PC-3 (cell line): ENCODE results near the gene SCAANT1.

ENCODE experiments used
- EZH2phosphoT487 ChIP-seq: fragments of 300-600 bp; sonication (generic); IDR thresholded peaks from 2 replicates; pipeline ENCODE4 v1.6.1; 2018; ENCODE audit warnings: mild to moderate bottlenecking, antibody characterized with exemption, low read length, borderline replicate concordance
- TF ChIP-seq, protein P1 (sequence below): fragments of 300-600 bp; sonication (generic); conservative IDR thresholded peaks from 2 replicates; pipeline ENCODE4 v1.5.1; 2017; ENCODE audit warnings: antibody characterized with exemption, low read depth, mild to moderate bottlenecking, low read length

DNA sequence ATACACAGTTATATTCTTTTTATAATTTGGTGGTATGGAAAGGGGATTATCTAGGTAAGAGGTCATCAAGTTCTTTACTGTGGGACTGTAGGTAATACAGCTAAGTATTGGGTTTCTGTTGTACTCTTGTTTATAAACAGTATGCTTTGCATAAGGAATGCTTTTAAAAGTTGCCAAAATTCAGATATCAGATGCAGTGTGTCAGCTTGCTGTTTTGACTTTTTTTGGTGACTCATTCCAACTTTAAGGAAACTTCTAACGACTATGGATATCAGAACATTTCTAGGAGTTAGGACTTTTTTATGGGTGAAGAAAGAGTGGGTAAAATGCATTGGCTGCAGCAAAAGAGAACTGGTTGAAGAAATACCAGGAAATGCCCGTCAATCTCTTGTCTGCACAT, 2.8 kb downstream of the SCAANT1 start:
- TF ChIP-seq, protein P1, sequence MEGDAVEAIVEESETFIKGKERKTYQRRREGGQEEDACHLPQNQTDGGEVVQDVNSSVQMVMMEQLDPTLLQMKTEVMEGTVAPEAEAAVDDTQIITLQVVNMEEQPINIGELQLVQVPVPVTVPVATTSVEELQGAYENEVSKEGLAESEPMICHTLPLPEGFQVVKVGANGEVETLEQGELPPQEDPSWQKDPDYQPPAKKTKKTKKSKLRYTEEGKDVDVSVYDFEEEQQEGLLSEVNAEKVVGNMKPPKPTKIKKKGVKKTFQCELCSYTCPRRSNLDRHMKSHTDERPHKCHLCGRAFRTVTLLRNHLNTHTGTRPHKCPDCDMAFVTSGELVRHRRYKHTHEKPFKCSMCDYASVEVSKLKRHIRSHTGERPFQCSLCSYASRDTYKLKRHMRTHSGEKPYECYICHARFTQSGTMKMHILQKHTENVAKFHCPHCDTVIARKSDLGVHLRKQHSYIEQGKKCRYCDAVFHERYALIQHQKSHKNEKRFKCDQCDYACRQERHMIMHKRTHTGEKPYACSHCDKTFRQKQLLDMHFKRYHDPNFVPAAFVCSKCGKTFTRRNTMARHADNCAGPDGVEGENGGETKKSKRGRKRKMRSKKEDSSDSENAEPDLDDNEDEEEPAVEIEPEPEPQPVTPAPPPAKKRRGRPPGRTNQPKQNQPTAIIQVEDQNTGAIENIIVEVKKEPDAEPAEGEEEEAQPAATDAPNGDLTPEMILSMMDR, result no peak
- TF ChIP-seq EZH2phosphoT487, result no peak
